OCI-M1 (cell line): ENCODE data around the gene LRMDA.

Experiments used
- DNase-seq: peaks from one replicate; lab custom pipeline; 2025; lab: John Stamatoyannopoulos, UW

The LRMDA gene

DNA sequence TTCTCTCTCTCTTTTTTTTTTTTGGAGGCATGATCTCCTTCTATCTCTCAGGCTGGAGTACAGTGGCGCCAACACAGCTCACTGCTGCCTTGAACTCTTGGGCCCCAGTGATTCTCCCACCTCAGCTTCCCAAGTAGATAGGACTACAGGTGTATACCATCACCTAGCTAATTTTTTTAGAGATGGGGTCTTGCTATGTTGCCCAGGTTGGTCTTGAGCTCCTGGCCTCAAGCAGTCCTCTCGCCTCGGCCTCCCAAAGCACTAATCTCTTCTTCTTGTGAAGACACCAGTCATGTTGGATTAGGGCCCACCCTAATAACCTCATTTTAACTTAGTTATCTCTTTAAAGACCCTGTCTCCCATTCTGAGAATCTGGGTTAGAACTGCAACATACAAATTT lies 45.6 kb downstream of the LRMDA start:
- no peak for DNase-seq

GRCh38 chr10:75477680-75478079 lies 46.3 kb downstream of the LRMDA start:
- DNase-seq: no peak

- no peak for DNase-seq
Observed at GRCh38 chr10:75480374-75480773, 49.0 kb downstream of the LRMDA start.

DNA sequence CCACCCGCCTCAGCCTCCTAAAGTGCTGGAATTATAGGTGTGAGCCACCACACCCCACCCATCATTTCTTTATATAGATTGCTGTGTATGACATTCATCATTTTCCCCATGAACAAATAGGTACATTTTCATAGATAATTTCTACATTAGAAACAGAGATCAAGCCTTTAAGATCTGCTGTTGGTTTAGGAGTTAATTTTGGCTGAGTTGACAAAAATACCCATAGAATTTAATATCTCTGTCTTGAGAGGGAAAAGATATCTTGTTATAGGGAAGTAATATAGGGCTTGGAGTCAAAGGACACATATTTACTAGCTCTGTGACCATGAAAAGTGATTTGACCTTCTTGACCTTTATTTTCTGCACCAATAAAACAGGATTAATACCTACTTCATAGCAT lies 51.8 kb downstream of the LRMDA start:
- DNase-seq: no peak

DNA sequence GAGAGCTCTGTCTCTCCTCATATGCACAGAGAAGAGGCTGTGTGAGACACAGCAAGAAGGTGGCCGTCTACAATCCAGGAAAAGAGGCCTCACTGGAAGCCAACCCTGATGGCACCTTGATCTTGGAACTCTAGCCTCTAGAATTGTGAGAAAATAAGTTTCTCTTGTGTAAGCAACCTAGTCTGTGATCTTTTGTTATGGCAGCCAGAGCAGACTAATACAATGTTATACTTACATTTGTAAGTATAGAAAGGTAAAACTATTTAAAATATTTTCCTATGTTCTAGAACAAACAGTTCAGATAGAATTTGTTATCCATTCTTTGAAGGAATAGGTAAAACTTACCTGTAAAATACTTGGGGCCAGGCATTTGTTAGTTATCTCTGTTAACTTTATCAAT lies 53.3 kb downstream of the LRMDA start:
- no peak for DNase-seq

DNA sequence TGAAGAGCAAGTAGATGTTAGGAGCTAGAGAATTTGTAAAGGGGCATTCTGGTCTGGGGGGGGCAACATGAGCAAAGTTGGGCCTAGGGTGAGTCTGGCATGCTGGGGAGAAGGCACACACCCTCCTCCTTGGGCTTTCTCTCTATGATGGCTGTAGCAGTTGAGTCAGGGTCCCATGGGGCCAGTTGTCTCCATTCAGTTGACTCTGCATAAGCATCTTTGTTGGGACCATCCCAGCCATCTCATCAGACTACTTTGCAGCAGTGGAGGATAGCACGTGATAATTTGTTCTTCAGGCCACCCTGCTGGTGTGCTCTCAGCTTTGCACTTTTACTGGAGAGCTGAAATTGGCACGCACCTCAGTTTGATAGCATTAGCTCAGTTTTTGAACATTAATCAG lies 55.2 kb downstream of the LRMDA start:
- DNase-seq: no peak

DNA sequence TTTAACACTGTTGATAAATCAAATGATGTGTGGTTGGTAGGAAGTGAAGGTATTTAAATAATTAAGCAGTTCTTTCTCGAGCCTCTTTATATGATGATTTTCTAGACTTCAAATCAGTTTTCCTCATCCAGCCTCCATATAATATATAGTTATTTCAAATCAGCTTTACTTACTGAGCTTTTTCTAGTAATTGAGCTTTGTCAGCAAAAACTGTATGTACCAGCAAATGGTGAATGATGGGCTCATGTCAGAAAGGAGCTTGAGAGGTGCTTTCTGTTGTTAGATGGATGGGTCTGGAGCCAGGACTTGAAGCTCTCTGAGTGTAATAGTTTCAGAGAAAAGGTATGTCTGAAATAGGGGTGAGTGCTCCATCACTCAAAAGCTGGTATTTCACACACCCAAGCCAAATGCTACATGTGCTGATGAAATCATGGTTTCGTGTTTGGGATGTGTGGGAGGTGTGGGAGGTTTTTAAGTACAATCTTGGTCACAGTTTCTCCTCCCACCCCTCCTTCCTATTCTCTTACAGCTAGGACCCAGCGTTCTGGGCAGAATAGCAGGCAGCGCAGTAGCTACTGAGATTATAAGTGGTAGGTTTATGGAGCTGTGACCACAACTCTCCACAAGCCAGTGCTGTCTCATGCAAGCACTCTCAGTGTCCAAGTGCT lies 55.8 kb downstream of the LRMDA start:
- DNase-seq: peak; percentile 23

DNA sequence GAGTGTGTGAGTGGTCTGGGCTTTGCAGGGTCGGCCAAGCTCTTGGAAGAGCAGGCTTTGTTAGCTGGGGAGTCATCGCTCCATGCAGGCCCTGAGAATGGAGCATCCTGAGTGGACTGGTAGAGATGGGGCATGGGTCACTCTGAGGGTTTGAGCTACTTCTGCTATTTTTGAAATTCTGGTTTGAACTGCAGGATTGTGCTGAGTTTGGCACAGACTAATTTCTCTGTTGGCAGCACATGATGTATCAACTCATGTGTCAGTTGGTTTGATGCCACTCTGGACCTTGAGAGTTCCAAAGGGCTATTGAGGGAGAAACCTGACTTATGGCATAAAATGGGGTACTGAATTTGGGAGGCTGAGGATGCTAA lies 56.3 kb downstream of the LRMDA start:
- DNase-seq: no peak

GRCh38 chr10:75492173-75492925 lies 60.9 kb downstream of the LRMDA start:
- DNase-seq: peak; percentile 69

DNA sequence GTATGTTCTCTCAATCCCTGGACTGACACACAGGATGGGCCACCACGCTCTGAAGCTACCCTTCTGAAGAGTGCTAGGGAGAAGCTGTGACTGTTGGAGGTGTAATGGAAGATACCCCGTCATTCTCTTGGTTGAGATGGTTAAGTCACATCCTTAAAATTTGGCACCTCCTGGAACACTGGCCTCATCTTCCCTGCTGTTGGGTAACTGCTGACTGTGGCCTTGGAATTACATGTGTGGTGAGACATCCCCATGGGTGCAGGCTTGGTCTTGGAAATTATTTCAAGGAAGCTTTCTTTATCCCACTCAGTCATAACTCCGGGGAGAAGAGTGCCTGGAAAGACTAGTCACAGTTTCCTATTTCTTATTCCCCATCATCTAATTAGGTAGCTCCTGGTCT lies 62.0 kb downstream of the LRMDA start:
- DNase-seq: no peak

DNA sequence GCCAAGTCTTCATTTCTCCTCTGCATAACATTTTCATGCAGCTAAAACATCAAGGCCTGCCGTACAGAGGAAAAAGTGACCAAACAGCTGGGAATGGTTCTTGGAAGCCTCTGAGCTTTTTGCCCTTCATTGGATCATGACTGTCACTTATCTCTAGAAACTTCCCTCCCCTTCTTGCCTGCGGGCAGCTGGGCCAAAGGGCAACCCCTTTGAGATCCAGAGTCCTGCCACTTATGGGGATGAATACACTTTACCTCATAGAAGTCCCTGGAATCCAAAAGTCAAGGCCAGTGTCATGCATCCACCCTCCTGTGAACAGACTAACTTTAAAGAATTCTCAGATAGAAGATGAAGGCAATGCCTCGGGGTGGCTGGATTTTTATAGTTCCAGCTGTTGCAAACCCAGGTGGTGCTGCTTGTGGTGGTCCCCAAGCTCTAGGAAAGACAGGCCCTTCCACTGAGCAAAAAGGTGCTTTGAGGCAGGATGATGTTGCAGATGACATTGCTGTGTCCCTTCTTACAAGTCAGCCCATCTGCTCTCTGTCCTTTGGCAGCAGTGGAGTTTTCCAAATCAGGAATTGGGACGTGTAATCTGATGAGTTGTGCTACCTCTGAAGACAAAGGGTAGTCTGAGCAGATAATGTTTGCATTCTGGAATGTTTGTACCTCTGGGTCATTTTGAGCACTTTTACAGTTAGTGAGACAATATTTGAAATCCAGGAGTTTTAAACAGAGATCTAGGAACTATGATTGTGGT lies 64.2 kb downstream of the LRMDA start:
- DNase-seq: no peak

- no peak for DNase-seq
Observed at GRCh38 chr10:75496191-75496567, 64.8 kb downstream of the LRMDA start.

- DNase-seq: no peak
Observed at GRCh38 chr10:75497997-75498883, 66.8 kb downstream of the LRMDA start.

- DNase-seq: no peak
Observed at GRCh38 chr10:75498884-75499350, 67.5 kb downstream of the LRMDA start.

GRCh38 chr10:75499556-75500160 lies 68.2 kb downstream of the LRMDA start:
- no peak for DNase-seq

GRCh38 chr10:75502389-75502788 lies 71.0 kb downstream of the LRMDA start:
- no peak for DNase-seq

DNA sequence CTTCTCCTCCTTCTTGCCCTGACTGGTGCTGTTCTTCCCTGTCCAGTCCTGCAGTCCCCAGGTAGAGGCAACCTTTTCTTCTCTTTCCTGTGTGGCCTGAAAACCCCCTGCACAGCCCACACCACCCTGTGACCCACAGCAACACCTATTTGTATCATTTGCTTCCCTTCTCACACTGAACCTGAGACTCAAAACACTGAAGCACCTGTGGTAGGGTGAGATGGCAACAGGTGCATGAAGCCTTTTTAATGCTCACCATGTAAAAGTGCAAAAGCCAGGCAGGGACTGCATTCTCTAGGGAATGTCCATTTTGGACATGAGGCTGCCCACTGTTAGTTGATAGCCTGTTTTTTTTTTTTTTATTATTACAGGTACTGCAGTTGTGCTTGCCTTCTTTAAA lies 71.4 kb downstream of the LRMDA start:
- DNase-seq: no peak

GRCh38 chr10:75505293-75505692 lies 73.9 kb downstream of the LRMDA start:
- no peak for DNase-seq

DNA sequence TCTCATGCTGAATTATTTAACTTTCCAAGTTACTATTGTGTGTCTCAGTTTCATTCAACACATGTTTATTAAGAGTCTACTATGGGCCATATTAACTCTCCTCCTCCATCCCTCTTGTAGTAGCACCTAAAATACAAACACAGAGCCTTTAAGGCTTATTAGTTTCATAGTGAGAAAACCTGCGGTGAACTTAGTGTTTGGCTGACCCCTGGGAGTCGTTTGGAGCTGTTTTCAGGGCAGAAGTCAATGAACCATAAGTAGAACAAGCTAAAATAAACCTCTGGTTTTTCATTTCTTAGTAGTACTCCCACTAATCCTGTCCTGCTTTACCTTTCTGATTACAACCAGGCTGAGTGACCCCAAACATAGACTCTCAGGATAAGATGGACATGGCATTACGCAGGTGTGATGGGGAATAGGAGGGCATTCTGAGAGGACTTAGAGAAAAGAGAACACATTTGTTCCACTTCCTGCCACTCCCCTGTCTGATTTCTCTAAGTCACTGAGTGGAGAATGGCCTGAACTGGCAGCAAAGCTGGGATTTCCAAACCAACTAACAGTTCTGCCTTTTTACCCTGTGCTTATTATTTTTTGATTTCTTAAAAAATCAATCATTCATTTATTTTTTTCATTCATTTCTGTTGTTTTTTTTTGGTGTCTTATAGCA lies 74.5 kb downstream of the LRMDA start:
- no peak for DNase-seq

- DNase-seq: no peak
Observed at GRCh38 chr10:75506930-75507329, 75.5 kb downstream of the LRMDA start.

DNA sequence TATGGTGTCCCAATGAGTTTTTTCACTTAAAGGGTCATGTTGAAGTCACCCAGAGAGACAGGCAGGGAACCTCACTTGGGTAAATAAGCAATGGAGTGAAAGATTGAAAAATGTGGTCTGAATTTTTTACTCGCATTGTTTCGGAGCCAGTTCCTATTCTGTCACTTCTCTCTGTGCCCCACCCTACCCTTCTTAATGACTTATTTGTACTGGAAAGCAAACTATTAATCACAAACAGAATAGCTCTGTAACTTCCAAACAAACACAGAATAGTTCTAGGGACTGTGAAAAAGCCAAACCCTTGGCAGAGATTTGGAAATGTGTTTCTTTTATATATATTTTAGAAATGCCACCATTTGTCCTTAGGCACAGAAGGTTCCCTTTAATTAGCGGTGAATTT lies 76.0 kb downstream of the LRMDA start:
- no peak for DNase-seq
